ENCODE results near the gene PDCD2.

GRCh38 chr6:170533792-170534191 is 50.6 kb downstream of the PDCD2 start:
- no peak for TF ChIP-seq CTCF (IDR thresholded peaks at IDR 0.05)
- TF ChIP-seq POLR2A (IDR thresholded peaks at IDR 0.05): no peak
